ENCODE results near the gene SPAG4.
A peak's percentile ranks its signal among the peaks of the same experiment; 100 is the strongest.

Gene SPAG4, protein sequence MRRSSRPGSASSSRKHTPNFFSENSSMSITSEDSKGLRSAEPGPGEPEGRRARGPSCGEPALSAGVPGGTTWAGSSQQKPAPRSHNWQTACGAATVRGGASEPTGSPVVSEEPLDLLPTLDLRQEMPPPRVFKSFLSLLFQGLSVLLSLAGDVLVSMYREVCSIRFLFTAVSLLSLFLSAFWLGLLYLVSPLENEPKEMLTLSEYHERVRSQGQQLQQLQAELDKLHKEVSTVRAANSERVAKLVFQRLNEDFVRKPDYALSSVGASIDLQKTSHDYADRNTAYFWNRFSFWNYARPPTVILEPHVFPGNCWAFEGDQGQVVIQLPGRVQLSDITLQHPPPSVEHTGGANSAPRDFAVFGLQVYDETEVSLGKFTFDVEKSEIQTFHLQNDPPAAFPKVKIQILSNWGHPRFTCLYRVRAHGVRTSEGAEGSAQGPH

DNA sequence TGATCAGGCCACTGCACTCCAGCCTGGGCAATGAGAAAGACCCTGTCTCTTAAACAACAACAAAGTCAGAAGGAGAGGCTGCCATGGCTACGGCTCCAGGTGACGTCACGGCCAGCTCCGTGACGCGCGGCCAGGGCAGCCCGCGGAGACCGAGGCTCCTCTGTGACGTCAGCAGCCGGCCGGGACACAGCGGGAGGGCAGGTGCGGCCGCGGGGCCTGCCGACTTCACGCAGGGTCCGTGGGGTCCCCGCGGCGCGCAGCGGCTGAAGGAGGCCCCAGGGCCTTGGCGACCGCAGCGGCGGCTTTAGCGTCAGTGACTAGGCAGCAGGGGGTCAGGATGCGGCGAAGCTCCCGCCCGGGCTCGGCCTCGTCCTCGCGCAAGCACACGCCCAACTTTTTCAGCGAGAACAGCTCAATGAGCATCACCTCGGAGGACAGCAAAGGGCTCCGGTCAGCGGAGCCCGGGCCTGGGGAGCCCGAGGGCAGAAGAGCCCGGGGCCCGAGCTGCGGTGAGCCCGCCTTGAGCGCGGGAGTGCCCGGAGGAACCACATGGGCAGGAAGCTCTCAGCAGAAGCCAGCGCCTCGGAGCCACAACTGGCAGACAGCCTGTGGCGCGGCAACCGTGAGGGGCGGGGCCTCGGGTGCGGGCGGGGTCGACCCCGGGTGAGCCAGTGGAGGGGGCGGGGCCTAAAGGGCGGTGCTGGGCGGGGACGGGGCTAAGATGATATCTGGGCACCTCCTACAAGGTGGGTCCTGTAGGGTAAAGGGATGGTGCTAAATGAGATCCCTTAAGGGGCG, at the start of gene SPAG4:
Gene SPAG4, plus strand, starts transcription at position 163 of the 798 bp plus-strand sequence. Its CDS starts 175 bp downstream, at position 338.
- Histone ChIP-seq H3K36me3 (ENCODE audit: control insufficient read depth, insufficient read depth, low read length) (no peaks in the 10 kb centered on the region), H3K4me3 (ENCODE audit: low read length) (peak within 1 kb of the TSS; percentile 50)

GRCh38 chr20:35568645-35569044, 47.0 kb upstream of the SPAG4 start:
- Histone ChIP-seq H3K36me3 (ENCODE audit: control insufficient read depth, insufficient read depth, low read length) (no peaks in the 10 kb centered on the region), H3K4me1 (ENCODE audit: control insufficient read depth, insufficient read depth, low read length) (no peaks in the 10 kb centered on the region), H3K9ac (ENCODE audit: low read length) (no peak overlapping the region), H3K27me3 (ENCODE audit: control insufficient read depth, insufficient read depth, low read length) (no peaks in the 10 kb centered on the region), H3K4me3 (ENCODE audit: low read length) (no peak overlapping the region), H3K9me3 (ENCODE audit: control insufficient read depth, low read length) (no peaks in the 10 kb centered on the region)

More for the DNA sequence above, at the start of gene SPAG4:
- H3K9ac ChIP-seq (ENCODE audit: low read length) = peak within 1 kb of the TSS; percentile 77
- H3K9me3 ChIP-seq (ENCODE audit: control insufficient read depth, low read length) = no peaks in the 10 kb centered on the region
- peaks cover 53% of the 10 kb centered on the region for H3K4me1 ChIP-seq (ENCODE audit: control insufficient read depth, insufficient read depth, low read length)
- H3K27me3 ChIP-seq (ENCODE audit: control insufficient read depth, insufficient read depth, low read length) = peaks cover 10% of the 10 kb centered on the region

- Histone ChIP-seq H3K4me3 (ENCODE audit: low read length) (no peak overlapping the region), H3K9ac (ENCODE audit: low read length) (no peak overlapping the region), H3K9me3 (ENCODE audit: control insufficient read depth, low read length) (no peaks in the 10 kb centered on the region), H3K36me3 (ENCODE audit: control insufficient read depth, insufficient read depth, low read length) (no peaks in the 10 kb centered on the region), H3K4me1 (ENCODE audit: control insufficient read depth, insufficient read depth, low read length) (peaks cover 11% of the 10 kb centered on the region), H3K27me3 (ENCODE audit: control insufficient read depth, insufficient read depth, low read length) (no peaks in the 10 kb centered on the region)
Observed at GRCh38 chr20:35571555-35571954, 44.1 kb upstream of the SPAG4 start.

- peaks cover 15% of the 10 kb centered on the region for H3K4me1 ChIP-seq (ENCODE audit: control insufficient read depth, insufficient read depth, low read length)
- H3K27me3 ChIP-seq (ENCODE audit: control insufficient read depth, insufficient read depth, low read length) = no peaks in the 10 kb centered on the region
- H3K4me3 ChIP-seq (ENCODE audit: low read length) = no peak overlapping the region
- no peaks in the 10 kb centered on the region for H3K9me3 ChIP-seq (ENCODE audit: control insufficient read depth, low read length)
- no peak overlapping the region for H3K9ac ChIP-seq (ENCODE audit: low read length)
- no peaks in the 10 kb centered on the region for H3K36me3 ChIP-seq (ENCODE audit: control insufficient read depth, insufficient read depth, low read length)
Observed at GRCh38 chr20:35572838-35573237, 42.8 kb upstream of the SPAG4 start.

DNA sequence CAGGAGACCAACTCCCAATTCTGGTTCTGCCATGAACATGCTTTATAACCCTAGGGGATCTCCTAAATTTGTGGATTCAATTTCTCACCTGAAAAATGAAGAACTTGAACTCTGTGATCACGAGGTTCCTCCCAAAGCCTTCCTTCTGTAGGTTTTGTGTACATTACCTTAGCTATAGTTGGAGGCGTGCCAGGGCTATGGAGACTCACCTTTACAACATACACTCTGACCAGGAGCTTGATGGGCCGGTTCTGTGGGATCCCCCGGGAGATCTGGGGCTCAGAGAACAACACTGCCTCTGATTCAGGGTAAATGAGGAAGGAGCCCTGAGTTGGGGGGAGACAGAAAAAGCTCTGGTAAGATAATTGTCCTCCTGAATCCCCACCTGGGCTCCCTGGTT, 39.7 kb upstream of the SPAG4 start:
- Histone ChIP-seq H3K27me3 (ENCODE audit: control insufficient read depth, insufficient read depth, low read length) (no peaks in the 10 kb centered on the region), H3K4me3 (ENCODE audit: low read length) (no peak overlapping the region), H3K9me3 (ENCODE audit: control insufficient read depth, low read length) (no peaks in the 10 kb centered on the region), H3K36me3 (ENCODE audit: control insufficient read depth, insufficient read depth, low read length) (no peaks in the 10 kb centered on the region), H3K4me1 (ENCODE audit: control insufficient read depth, insufficient read depth, low read length) (peaks cover 15% of the 10 kb centered on the region), H3K9ac (ENCODE audit: low read length) (peak overlapping the region; percentile 13)

DNA sequence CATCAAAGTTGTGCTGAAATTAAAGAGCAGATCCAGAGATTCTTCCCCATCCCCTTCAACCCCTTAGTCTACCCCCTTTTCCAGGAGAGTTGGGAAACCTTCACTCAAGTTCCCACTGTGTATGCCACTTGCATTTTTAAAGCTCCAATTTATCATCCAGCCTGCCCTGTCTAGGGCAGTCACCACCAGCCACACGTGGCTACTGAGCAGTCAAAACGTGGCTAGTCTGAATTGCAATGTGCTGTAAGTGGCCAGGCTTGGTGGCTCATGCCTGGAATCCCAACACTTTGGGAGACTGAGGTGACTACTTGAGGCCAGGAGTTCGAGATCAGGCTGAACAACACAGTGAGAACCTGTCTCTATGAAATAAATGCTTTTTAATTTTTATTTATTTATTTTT, 38.8 kb upstream of the SPAG4 start:
- Histone ChIP-seq H3K36me3 (ENCODE audit: control insufficient read depth, insufficient read depth, low read length) (no peaks in the 10 kb centered on the region), H3K9ac (ENCODE audit: low read length) (no peak overlapping the region), H3K9me3 (ENCODE audit: control insufficient read depth, low read length) (no peaks in the 10 kb centered on the region), H3K27me3 (ENCODE audit: control insufficient read depth, insufficient read depth, low read length) (no peaks in the 10 kb centered on the region), H3K4me1 (ENCODE audit: control insufficient read depth, insufficient read depth, low read length) (peaks cover 15% of the 10 kb centered on the region), H3K4me3 (ENCODE audit: low read length) (no peak overlapping the region)

- H3K9me3 ChIP-seq (ENCODE audit: control insufficient read depth, low read length) = no peaks in the 10 kb centered on the region
- no peak overlapping the region for H3K9ac ChIP-seq (ENCODE audit: low read length)
- H3K36me3 ChIP-seq (ENCODE audit: control insufficient read depth, insufficient read depth, low read length) = no peaks in the 10 kb centered on the region
- no peak overlapping the region for H3K4me3 ChIP-seq (ENCODE audit: low read length)
- peaks cover 15% of the 10 kb centered on the region for H3K4me1 ChIP-seq (ENCODE audit: control insufficient read depth, insufficient read depth, low read length)
- H3K27me3 ChIP-seq (ENCODE audit: control insufficient read depth, insufficient read depth, low read length) = no peaks in the 10 kb centered on the region
Observed at GRCh38 chr20:35578469-35578868, 37.2 kb upstream of the SPAG4 start.

DNA sequence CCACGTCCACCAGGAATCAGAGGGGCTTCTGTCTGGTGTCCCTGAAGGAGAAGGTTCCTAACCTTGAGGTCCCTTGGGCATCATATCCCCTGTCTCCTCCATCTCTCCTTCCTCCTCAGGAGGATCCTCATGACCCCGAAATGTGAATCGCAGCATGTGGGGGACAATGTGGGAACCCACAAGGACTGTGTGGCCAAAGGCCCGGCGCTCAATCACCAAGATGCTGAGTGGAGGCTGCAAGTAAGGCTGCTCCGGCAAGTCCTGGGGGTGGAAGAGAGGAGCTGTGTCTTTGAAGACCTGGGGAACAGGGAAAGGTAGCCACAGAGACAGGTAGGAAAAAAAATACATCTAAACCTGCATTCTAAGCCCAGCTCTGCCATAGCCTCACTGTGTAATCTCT, 36.4 kb upstream of the SPAG4 start:
- Histone ChIP-seq H3K4me3 (ENCODE audit: low read length) (no peak overlapping the region), H3K36me3 (ENCODE audit: control insufficient read depth, insufficient read depth, low read length) (no peaks in the 10 kb centered on the region), H3K9ac (ENCODE audit: low read length) (no peak overlapping the region), H3K27me3 (ENCODE audit: control insufficient read depth, insufficient read depth, low read length) (no peaks in the 10 kb centered on the region), H3K9me3 (ENCODE audit: control insufficient read depth, low read length) (no peaks in the 10 kb centered on the region), H3K4me1 (ENCODE audit: control insufficient read depth, insufficient read depth, low read length) (peaks cover 15% of the 10 kb centered on the region)

- no peaks in the 10 kb centered on the region for H3K4me1 ChIP-seq (ENCODE audit: control insufficient read depth, insufficient read depth, low read length)
- no peaks in the 10 kb centered on the region for H3K36me3 ChIP-seq (ENCODE audit: control insufficient read depth, insufficient read depth, low read length)
- no peaks in the 10 kb centered on the region for H3K27me3 ChIP-seq (ENCODE audit: control insufficient read depth, insufficient read depth, low read length)
- H3K9me3 ChIP-seq (ENCODE audit: control insufficient read depth, low read length) = no peaks in the 10 kb centered on the region
- H3K9ac ChIP-seq (ENCODE audit: low read length) = no peak overlapping the region
- no peak overlapping the region for H3K4me3 ChIP-seq (ENCODE audit: low read length)
Observed at GRCh38 chr20:35582131-35582530, 33.5 kb upstream of the SPAG4 start.

DNA sequence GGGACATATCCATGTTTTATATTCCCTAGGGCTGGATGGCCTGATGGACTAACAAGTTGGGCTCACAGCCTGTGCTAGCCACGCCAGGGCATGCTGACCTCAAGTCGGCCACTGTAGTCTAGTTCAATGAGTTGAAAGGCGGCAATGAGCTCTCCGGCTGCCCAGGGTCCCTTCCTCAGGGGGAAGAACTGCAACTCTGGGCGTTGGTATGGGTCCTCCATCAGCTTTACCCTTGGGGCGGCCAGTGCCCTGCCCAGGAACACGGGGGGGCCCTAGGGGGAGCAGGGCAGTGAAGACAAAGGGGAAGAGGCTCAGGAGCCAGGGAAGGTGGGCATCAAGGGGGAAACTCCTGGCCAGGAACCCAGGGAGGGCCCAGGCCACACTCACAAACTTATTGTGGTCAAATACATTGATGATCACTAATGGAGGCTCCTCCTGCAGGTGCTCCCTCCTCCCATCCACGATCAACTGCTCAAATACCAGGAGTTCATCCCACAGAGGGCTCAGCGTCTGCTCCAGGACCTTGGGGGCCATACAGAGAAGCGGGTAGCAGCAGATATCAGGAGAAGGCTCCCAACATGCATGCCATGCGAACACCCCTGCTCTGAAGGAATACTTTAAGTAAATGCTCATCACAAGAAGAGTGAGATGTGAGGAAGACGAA, 32.8 kb upstream of the SPAG4 start:
- Histone ChIP-seq H3K9ac (ENCODE audit: low read length) (no peak overlapping the region), H3K9me3 (ENCODE audit: control insufficient read depth, low read length) (no peaks in the 10 kb centered on the region), H3K4me1 (ENCODE audit: control insufficient read depth, insufficient read depth, low read length) (no peaks in the 10 kb centered on the region), H3K27me3 (ENCODE audit: control insufficient read depth, insufficient read depth, low read length) (no peaks in the 10 kb centered on the region), H3K4me3 (ENCODE audit: low read length) (no peak overlapping the region), H3K36me3 (ENCODE audit: control insufficient read depth, insufficient read depth, low read length) (no peaks in the 10 kb centered on the region)

GRCh38 chr20:35583636-35584560, 31.7 kb upstream of the SPAG4 start:
- no peak overlapping the region for H3K9ac ChIP-seq (ENCODE audit: low read length)
- H3K9me3 ChIP-seq (ENCODE audit: control insufficient read depth, low read length) = no peaks in the 10 kb centered on the region
- H3K4me1 ChIP-seq (ENCODE audit: control insufficient read depth, insufficient read depth, low read length) = no peaks in the 10 kb centered on the region
- H3K36me3 ChIP-seq (ENCODE audit: control insufficient read depth, insufficient read depth, low read length) = no peaks in the 10 kb centered on the region
- no peaks in the 10 kb centered on the region for H3K27me3 ChIP-seq (ENCODE audit: control insufficient read depth, insufficient read depth, low read length)
- no peak overlapping the region for H3K4me3 ChIP-seq (ENCODE audit: low read length)
